ENCODE data around the gene POLR1B.

GRCh38 chr2:112622528-112622849 is 80.2 kb downstream of the POLR1B start:
- no peak for TF ChIP-seq POLR2A (IDR thresholded peaks at IDR 0.05)
- no peak for TF ChIP-seq CTCF (IDR thresholded peaks at IDR 0.05)
